Keratinocyte (primary cell): ENCODE data around the gene FNDC11. TPM values are rescaled to one million over a fixed set of nuclear protein-coding genes. Genes with fewer than 3 reads are reported as not detected.

ENCODE experiments used
- DNase-seq: peaks from one replicate; pipeline ENCODE4 v3.0.0-alpha.2; 2011; ENCODE audit warnings: low read depth, missing footprints, low spot score
- FAIRE-seq: peaks from 2 replicates; lab custom pipeline; 2011; peaks lifted over from hg19 to GRCh38; lab: Jason Lieb, UNC
- H2AFZ ChIP-seq: 2 replicates; pipeline ENCODE4 v1.6.0; 2012; ENCODE audit warnings: low read length, control low read depth, inconsistent platforms; ENCODE audit not compliant: control insufficient read depth
- H3K27ac ChIP-seq: 2 replicates; pipeline ENCODE4 v1.5.1; 2011; ENCODE audit warnings: low read length; ENCODE audit not compliant: control insufficient read depth, insufficient read depth
- H3K27me3 ChIP-seq: 3 replicates; pipeline ENCODE4 v1.6.0; 2011; ENCODE audit warnings: low read length; ENCODE audit not compliant: control insufficient read depth, insufficient read depth; ENCODE audit errors: extremely low read depth
- H3K36me3 ChIP-seq, 2 experiments: 2 replicates in 1 of 2; 3 replicates in 1 of 2; pipeline ENCODE4 v1.5.1; 2011; ENCODE audit warnings: low read length in 2 of 2, mild to moderate bottlenecking in 1 of 2; ENCODE audit not compliant: control insufficient read depth in 2 of 2, insufficient read depth in 2 of 2; ENCODE audit errors: extremely low read depth in 1 of 2
- H3K4me1 ChIP-seq: 3 replicates; pipeline ENCODE4 v1.5.1; 2011; ENCODE audit warnings: low read length; ENCODE audit not compliant: control insufficient read depth, insufficient read depth; ENCODE audit errors: extremely low read depth
- H3K4me2 ChIP-seq: 3 replicates; pipeline ENCODE4 v1.6.0; 2011; ENCODE audit warnings: low read depth, low read length; ENCODE audit not compliant: control insufficient read depth, insufficient read depth; ENCODE audit errors: extremely low read depth
- H3K4me3 ChIP-seq, 3 experiments: fragments of 200-600 bp in 1 of 3; sonication (generic) in 1 of 3; 2 replicates in 2 of 3; 3 replicates in 1 of 3; pipeline ENCODE4 v1.5.1; 2011 to 2016; ENCODE audit warnings: low read length in 3 of 3, mild to moderate bottlenecking in 3 of 3, control low read depth in 2 of 3, inconsistent platforms in 1 of 3, low read depth in 1 of 3, mixed read lengths in 1 of 3, mixed run types in 1 of 3, moderate library complexity in 1 of 3; ENCODE audit not compliant: control insufficient read depth in 2 of 3, insufficient read depth in 2 of 3; ENCODE audit errors: extremely low read depth in 1 of 3
- H3K79me2 ChIP-seq: 2 replicates; pipeline ENCODE4 v1.6.0; 2012; ENCODE audit warnings: low read length; ENCODE audit not compliant: control insufficient read depth, insufficient read depth
- H3K9ac ChIP-seq: 3 replicates; pipeline ENCODE4 v1.6.0; 2011; ENCODE audit warnings: low read length; ENCODE audit not compliant: control insufficient read depth, insufficient read depth; ENCODE audit errors: extremely low read depth
- H3K9me1 ChIP-seq: 3 replicates; pipeline ENCODE4 v1.6.0; 2011; ENCODE audit warnings: low read length; ENCODE audit not compliant: control insufficient read depth, insufficient read depth; ENCODE audit errors: extremely low read depth
- H3K9me3 ChIP-seq: 2 replicates; pipeline ENCODE4 v1.5.1; 2012; ENCODE audit warnings: low read depth, low read length; ENCODE audit not compliant: control insufficient read depth
- H4K20me1 ChIP-seq: 3 replicates; pipeline ENCODE4 v1.6.0; 2011; ENCODE audit warnings: low read length; ENCODE audit not compliant: control insufficient read depth, insufficient read depth; ENCODE audit errors: extremely low read depth
- CTCF ChIP-seq, 3 experiments: IDR thresholded peaks in 1 of 3; conservative IDR thresholded peaks in 1 of 3; optimal IDR thresholded peaks in 1 of 3; 2 replicates in 2 of 3; 3 replicates in 1 of 3; pipeline versions ENCODE3 to v1.5.1; 2011; ENCODE audit warnings: low read length in 3 of 3, mild to moderate bottlenecking in 3 of 3, moderate library complexity in 2 of 3, control low read depth in 1 of 3, inconsistent platforms in 1 of 3; ENCODE audit not compliant: insufficient read depth in 2 of 3; ENCODE audit errors: extremely low read depth in 1 of 3
- EZH2 ChIP-seq: IDR thresholded peaks from one replicate; pipeline ENCODE4 v1.6.1; 2012; ENCODE audit warnings: inconsistent platforms, mild to moderate bottlenecking, low read length, moderate library complexity
- dilution Hi-C: fragments of 300-500 bp; cut with MboI; formaldehyde crosslinking; loops from one replicate; pipeline ENCODE4 v1.7.0; 2020; ENCODE audit warnings: low sequenced_read_pairs; ENCODE audit not compliant: extremely low pct_ligation_motif_present
- polyA plus RNA-seq, 5 experiments: library from polyadenylated mRNA; depleted of rRNA in 3 of 5; stranded (reverse) in 3 of 5; stranded (forward) in 1 of 5; unstranded in 1 of 5; fragments of >200 nt; gene quantifications; 1 replicate in 1 of 5; 2 replicates in 3 of 5; 3 replicates in 1 of 5; pipeline versions ENCODE4 v1.2.1 to v1.2.3, GENCODE V29; 2011 to 2012; ENCODE audit warnings: missing spikeins in 2 of 5, low read depth in 1 of 5, low replicate concordance in 1 of 5

FNDC11 gene
- polyA plus RNA-seq, 1 donor (not counting 4 experiments of a cell fraction or from before 2014, with no cell fraction given), result 0.55 TPM

GRCh38 chr20:63530788-63531160 is 23.2 kb upstream of the FNDC11 start:
- Histone ChIP-seq H3K4me1 (peaks cover 20% of the 10 kb centered on the region), H3K27me3 (no peaks in the 10 kb centered on the region), H3K79me2 (no peaks in the 10 kb centered on the region), H3K9ac (no peak overlapping the region), H3K36me3 (peaks cover 12 to 23% of the 10 kb centered on the region in 2 experiments), H2AFZ (no peak overlapping the region), H3K4me3 (no peak overlapping the region), H3K4me2 (no peak overlapping the region), H4K20me1 (peaks cover 7% of the 10 kb centered on the region), H3K9me1 (no peaks in the 10 kb centered on the region), H3K27ac (no peak overlapping the region), H3K9me3 (no peaks in the 10 kb centered on the region)
- dilution Hi-C loops, result no loop called here
- FAIRE-seq, result no peak
- TF ChIP-seq CTCF (optimal IDR thresholded peaks at IDR 0.05 in 1 of 3, IDR thresholded peaks at IDR 0.05 in 1 of 3, conservative IDR thresholded peaks at IDR 0.05 in 1 of 3; ENCODE audit: extremely low read depth in 1 of 3, insufficient read depth in 2 of 3, low read length in 3 of 3), result no peak
- no peak for TF ChIP-seq EZH2
- no peak for DNase-seq

GRCh38 chr20:63531686-63532448 is 22.1 kb upstream of the FNDC11 start:
- no peak overlapping the region for H3K9ac ChIP-seq
- DNase-seq, result no peak
- no peak overlapping the region for H3K27ac ChIP-seq
- H3K4me1 ChIP-seq, result peaks cover 20% of the 10 kb centered on the region
- peaks cover 8% of the 10 kb centered on the region for H3K79me2 ChIP-seq
- H4K20me1 ChIP-seq, result peaks cover 7% of the 10 kb centered on the region
- H3K4me2 ChIP-seq, result no peak overlapping the region
- FAIRE-seq, result no peak
- dilution Hi-C loops, result no loop called here
- TF ChIP-seq EZH2 (no peak), CTCF (optimal IDR thresholded peaks at IDR 0.05 in 1 of 3, IDR thresholded peaks at IDR 0.05 in 1 of 3, conservative IDR thresholded peaks at IDR 0.05 in 1 of 3; ENCODE audit: extremely low read depth in 1 of 3, insufficient read depth in 2 of 3, low read length in 3 of 3) (no peak)
- H2AFZ ChIP-seq, result no peak overlapping the region
- H3K9me3 ChIP-seq, result no peaks in the 10 kb centered on the region
- H3K4me3 ChIP-seq, result no peak overlapping the region
- peaks cover 12 to 23% of the 10 kb centered on the region in 2 experiments for H3K36me3 ChIP-seq
- H3K27me3 ChIP-seq, result no peaks in the 10 kb centered on the region
- no peaks in the 10 kb centered on the region for H3K9me1 ChIP-seq
